ENCODE results near the gene FAM174C.

Gene FAM174C

DNA sequence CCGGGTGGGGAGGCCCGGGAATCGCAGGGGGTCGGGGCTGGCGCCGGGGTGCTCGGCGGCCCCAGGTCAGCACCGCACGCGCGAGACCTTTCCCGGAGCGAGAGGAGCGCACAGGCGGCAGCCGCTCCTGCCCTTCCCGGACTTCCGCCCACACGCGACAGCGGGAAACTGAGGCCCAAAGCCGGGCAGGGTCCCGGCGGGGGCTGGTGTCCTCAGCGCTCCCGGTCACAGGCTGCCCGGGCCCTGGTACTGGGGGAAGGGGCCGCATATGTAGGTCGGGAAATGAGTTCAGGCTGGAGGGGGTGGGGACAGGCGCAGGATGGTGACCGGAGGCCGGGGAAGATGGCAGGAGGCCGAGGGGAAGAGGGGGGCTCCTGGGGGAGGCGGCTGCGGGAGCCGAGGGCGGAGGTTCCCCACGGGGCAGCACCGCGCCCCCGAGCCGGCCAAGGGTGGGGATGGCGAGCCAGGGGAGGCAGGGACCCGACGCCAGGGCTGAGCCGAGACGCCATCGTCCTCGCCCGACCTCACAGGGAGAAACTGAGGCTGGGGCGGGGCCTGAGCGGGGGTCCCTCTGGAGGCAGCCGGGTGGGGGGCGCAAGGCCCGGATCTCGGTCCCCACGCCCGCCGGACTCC lies 38.2 kb upstream of the FAM174C start:
- DNase-seq = peak in 27 of 58 donors; percentile 14 to 53 (median 32)

DNA sequence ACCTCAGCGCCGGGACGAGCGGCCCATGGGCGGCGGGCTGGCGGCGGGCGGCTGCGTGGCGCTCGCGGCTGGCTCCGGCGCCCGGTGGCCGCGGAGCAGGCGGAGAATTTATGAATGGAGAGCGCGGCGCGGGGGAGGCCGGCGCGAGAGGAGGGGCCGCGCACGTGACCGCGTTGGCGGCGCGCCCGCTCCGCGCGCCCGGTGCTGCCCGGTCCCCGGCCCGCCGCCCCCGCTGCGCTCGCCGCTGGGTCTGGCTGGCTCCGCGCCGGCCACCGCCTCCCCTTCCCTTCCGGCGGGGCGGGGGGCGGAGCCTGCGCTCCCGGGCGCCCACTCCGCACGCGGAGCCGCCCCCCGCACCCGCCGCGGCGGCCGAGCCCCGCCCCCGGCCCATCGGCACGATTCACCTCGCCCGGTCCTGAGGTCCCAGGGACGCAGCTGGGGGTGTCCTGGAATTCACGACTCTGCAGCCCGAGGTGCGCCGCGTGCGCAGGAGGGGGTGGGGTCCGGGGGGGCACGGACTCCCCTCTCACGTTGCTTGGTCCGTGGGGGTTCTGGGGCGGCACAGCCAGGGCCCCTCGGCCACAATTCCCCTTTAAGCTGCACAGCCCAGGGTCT lies 37.5 kb upstream of the FAM174C start, which contains the start of gene CBARP:
Gene CBARP (minus strand): TSS at position 252 of the 615 bp plus-strand sequence. CDS start 1,905 bp downstream, outside the sequence.
- DNase-seq = peak in 40 of 58 donors; percentile 15 to 76 (median 44)

DNA sequence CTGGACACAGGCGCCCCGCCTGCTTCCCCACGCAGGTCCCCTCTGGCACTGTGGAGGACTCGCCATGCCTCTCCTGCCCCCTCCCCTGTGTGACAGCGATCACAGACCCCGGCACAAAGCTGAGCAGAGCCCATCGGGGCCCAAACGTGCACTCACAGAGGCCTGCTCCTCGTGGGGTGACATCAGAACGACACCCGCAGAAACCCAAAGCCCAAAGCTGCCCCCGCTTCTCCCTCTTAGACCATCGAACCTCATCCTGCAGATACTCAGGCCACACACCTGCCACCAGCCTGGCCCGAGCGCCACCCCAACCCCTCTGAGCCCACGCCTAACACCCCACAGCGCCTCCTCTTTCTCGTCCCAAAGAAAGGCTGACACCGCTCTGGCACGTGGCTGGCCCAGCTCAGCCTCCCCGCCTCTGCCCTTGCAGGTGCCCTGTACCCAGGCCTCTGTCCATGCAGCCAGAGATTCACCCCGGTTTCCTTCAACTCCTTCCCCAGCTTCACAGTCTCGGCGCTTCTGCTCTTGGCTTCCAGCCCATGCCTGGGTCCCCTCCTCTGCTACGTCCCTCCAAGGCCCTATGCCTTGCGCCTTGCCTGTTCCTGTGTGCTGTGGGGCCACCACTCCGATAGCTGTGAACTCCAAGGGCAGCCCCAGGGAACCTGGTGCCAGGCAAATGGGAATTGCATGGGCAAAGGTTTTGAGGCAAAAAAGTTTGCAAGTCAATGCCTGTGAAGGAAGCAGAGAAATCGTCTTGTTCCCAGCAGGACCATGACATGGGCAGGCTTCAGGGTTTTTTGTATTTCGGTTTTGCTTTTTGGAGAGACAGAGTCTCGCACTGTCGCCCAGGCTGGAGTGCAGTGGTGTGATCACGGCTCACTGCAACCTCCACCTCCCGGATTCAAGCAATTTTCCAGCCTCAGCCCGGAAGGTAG lies 36.7 kb upstream of the FAM174C start:
- DNase-seq = peak in 10 of 58 donors; percentile 22 to 56 (median 34)

DNA sequence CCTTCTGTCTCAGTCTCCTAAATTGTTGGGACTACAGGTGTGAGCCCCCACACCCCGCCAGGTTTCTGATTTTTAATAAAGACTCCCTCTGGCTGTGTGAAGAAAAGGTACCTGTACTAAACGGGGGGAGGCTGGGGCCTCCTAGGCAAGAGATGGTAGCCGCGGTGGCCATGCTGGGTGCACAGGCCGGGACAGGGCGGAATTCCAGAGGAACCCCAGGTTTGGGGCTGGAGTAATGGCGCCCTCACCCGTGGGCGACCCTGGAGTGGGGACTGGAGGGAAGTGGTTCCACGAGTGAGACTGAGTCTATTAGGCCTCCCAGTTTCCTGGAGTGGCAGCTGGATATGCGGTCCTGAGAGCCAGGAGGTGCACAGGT lies 35.9 kb upstream of the FAM174C start:
- DNase-seq = peak in 1 of 58 donors; percentile 46

DNA sequence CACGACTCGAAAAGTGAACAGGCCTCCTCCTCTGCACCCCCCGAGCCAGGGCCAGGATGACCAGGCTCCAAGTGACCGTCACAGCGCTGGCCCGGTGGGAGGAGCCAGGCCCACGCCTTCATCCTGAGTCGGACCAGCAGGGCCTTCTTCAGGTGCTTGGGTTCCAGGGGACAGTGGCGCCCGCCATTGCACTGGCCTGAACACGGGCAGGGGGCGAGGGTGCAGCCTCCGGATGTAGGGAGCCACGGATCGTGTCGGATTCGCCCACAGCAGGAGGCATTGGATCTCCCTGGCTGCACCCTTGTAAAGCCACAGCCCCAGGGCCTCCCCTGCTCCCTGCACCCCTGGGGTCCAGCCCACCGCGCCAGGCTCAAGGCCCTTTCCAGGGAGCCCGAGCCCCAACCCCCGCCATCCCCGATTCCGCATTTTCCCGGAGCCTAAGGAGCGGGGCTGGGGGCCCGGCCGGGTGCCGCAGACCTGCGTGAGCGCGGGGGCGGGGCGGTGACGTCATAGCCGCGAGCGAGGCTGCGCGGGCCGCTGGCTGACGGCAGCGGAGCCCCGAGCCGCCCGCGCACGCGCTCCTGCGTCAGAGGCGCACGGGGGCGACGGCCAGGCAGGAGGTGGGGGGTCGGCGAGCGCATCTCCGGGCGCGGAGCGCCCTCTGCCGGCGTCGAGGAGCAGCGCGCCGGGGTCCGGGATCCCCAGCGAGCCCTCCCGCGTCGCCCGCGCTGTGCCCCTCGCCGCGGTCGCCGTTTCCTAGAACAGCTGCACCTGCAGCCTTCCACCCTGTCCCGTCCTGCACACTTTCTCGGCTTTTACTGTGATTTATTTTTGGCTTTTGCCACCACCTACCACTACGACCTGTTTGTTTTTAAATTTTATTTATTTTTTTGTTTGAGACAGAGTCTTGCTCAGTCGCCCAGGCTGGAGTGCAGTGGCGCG lies 35.3 kb upstream of the FAM174C start:
- DNase-seq = peak; percentile 11 to 93 (median 83)

DNA sequence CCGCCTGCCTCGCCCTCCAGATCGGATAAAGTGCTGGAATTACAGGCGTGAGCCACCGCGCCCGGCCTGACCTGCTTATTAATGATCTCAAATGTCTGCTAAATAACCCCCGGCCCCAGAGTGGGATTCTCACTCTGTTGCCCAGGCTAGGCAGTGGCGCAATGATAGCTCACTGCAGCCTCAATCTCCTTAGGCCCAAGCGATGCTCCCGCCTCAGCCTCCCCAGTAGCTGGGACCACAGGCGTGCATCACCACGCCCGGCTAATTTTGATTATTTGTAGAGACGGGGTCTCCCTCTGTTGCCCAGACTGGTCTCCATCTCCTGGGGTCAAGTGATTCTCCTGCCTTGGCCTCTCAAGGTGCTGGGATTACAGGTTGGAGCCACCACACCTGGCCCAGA lies 34.4 kb upstream of the FAM174C start:
- no peak for DNase-seq

DNA sequence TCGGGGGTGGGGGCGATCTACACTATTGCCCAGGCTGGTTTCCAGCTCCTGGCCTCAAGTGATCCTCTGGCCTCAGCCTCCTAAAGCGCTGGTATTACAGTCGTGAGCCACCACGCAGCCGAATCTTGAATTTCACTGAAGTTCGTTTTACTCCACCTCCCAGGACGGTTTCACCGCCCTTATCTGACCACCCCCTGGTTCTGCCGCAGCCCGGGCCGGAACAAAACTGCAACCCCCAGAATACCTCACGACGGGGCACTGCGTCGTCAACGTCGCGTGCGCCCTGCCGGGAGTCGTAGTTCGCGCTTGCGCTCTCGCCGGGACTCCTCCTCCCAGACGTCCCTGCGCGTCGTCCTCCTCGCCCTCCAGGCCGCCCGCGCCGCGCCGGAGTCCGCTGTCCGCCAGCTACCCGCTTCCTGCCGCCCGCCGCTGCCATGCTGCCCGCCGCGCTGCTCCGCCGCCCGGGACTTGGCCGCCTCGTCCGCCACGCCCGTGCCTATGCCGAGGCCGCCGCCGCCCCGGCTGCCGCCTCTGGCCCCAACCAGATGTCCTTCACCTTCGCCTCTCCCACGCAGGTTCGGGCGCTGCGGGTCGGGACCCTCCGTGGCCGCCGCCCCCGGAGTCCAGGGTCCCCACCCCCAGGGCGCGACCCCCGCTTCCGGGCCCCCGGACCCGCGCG lies 33.8 kb upstream of the FAM174C start, which contains the start of gene ATP5F1D:
Gene ATP5F1D (plus strand): TSS at position 335 of the 679 bp plus-strand sequence. CDS start 100 bp downstream, at position 435.
- DNase-seq = peak; percentile 37 to 94 (median 89)

DNA sequence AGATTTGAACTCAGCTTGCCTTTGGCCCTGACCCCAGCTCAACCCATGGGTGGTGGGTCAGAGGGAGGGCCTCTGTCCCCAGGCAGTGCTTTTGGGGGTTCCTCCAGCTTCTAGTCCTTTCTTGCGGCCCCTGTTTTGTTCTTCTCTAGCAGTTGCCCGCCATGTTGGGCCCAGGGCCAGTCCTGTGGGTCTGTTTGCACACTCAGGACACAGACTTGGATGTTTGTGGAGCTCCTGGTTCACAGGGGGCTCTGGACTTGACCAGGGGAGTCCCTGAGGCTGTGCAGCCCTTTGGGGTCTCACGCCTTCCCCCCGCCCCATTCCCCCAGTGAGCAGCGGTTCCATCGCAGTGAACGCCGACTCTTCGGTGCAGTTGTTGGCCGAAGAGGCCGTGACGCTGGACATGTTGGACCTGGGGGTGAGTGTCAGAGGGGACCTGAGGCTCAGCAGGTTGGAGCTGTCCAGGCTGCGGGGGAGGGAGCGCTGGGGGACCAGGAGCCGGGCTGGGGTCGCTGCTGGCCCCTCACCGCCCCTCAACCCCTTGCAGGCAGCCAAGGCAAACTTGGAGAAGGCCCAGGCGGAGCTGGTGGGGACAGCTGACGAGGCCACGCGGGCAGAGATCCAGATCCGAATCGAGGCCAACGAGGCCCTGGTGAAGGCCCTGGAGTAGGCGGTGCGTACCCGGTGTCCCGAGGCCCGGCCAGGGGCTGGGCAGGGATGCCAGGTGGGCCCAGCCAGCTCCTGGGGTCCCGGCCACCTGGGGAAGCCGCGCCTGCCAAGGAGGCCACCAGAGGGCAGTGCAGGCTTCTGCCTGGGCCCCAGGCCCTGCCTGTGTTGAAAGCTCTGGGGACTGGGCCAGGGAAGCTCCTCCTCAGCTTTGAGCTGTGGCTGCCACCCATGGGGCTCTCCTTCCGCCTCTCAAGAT lies 31.3 kb upstream of the FAM174C start:
- peak in 57 of 58 donors; percentile 34 to 92 (median 78) for DNase-seq

DNA sequence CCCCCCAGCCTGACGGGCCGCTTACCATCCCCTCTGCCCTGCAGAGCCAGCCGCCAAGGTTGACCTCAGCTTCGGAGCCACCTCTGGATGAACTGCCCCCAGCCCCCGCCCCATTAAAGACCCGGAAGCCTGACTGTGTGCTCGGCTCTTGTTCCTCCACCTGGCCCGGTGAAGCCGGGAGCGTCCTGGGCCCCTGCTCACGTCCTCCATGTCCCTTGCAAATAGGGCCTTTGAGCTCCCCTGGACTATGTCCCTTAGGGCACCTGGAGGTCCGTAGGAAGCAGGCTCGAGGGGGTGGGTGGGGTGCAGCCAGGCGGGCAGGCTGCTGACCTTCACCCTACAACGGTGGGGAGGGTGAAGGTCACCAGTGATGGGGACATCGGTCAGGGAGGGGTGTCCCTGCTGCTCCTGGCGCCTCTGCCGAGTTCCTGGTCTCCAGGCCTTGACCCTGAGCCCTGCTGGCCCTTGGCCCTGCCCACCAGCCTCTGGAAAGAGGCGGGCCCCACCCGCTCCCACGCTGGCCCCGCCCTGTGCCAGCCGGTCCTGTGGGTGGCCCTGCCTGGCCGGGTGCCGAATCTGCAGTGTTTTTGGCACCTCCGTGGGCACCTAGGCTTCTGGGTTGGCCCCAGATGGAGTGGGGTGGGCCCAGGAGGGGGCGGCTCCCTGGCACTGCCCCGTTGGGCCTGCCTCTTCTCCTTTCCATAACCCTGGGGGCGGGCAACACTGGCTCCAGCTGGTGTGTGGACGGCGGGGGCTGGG lies 30.5 kb upstream of the FAM174C start:
- peak in 24 of 58 donors; percentile 15 to 64 (median 38) for DNase-seq

DNA sequence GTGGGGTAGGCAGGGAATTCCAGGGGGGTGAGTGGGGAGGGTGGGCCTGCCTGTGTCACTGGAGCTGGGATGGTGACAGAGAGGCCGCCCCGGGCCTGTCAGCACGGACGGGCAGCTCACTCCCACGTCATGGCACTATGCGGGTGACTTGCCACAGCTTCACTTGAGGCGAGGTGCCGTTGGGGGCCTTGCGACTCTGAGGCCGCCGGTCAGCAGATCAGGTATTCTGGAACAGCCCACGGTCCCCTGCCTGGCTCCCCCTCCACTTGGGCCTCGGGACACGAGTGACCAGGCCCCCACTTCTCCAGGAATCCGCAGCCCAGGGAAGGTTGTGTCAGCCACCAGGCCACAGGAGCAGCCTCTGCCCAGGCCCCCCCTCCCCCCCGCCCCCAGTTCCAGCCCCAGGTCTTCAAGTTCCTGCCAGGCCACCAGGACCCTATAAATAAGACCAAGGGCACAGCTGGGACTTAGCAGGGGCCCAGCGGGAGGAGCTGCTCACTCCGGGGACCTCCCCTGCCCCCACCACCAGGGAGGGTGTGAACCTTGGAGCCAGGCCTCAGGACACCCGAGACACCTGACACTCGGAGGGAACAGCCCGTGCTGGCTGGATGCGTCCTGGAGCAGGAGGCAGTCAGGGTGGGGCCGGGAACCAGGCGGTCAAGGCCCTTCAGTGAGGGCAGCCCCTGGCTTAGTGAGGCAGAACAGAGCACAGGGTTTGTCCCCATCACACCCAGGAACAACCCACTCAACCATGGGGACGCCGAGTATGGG lies 29.7 kb upstream of the FAM174C start:
- no peak for DNase-seq

DNA sequence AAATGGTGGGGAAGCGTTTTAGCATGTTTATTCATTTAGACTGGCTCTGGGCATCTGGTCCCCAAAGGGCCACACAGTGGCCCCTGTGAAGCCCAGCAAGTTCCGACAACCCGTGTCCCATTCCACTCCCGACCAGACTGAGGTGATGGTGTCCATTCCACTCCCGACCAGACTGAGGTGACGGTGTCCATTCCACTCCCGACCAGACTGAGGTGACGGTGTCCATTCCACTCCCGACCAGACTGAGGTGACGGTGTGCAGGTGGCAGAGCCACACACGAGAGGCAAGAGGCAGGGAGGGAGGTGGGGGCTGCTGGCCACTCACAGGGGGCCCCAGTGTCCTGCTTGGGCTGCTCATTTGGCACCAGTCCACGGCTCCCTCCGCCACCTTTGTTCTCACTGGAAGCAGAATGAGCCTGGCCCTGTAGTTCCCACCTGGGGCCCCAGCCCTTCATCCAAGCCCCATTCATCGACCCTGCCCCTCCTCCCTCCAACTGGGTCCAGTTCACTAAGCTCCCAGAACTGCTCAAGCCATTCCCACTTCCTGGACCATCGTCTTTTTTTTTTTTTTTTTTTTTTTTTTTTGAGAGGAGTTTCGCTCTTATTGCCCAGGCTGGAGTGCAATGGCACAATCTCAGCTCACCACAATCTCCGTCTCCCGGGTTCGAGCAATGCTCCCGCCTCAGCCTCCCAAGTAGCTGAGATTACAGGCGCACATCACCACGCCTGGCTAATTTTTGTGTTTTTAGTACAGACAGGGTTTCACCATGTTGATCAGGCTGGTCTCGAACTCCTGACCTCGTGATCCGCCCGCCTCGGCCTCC lies 28.9 kb upstream of the FAM174C start:
- DNase-seq = peak in 2 of 58 donors; percentile 11 to 25

DNA sequence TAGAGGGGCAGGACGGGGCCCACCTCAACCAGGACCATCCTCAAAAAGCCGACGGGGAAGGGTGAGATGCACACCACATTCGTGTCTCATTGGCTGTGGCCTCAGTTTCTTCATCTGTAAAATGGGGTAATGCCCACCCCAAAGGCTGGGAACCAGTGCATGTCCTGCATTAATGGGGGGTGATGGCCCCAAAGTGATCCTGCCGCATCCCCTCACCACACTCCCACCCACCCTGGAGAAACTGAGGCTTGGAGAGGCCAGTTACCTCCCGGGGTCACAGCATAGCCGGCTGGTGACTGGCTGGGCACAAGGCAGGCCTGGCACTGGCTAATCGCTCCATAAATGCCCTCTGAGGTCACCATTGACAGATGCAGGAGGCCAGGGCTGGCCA lies 27.6 kb upstream of the FAM174C start:
- DNase-seq = no peak

DNA sequence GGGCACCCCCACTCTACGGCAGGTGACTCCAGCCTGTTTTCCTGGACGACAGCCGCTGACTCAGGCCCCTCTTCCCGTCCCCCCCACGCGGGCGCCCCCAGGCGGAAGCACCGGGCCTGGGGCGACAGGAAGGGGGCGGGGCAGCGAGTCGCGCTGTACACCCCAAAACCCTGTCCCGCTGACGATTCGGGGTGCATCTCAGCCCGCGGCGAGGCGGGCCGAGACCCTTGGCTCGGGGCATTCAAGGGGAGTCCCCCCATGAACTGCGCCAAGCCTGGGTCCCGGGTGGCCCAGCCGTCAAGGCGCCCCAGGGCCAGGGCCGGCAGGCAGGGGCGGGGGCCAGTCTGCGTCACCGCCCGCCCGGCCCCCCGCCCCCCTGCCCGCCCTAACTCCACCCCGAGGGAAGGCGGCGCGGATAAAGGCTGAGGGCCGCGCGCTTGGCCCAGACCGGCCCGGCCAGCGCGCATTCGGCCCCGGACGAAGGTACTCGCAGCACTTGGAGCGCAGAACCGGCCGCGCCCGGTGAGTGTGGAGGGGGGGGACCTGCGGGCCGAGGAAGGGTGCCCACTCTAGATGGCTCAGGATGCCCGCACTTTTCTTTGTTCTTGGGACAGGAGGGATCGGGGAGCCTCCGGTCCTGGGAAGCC lies 27.1 kb upstream of the FAM174C start, which contains the start of gene MIDN:
Gene MIDN (plus strand): TSS at position 445 of the 647 bp plus-strand sequence. CDS start 1,714 bp downstream, outside the sequence.
- peak in 47 of 58 donors; percentile 31 to 89 (median 69) for DNase-seq

DNA sequence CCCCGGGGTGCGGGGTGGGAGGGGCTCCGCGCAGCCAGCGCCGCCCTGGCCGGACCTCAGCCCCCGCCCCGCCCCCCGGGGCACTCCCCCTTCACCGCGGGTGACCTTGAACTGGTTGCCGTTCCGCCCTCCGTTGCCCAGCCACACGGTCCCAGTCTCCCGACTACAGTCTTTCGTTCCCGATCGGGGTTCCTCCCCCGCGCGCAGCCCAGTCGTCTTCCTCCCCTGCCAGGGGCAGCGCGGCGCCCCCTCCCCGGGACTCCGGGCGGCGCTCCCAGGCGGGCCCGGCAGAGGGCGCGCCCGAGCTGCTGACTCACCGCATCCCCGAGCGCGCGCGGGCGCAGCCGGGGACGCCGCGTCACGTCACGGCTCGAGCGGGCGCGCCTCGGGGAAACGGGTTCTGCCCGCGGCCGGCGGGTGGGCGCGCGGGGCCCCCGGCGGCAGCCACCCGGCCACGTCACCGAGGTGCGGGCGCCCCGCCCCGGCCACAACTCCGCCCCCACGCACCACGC lies 26.5 kb upstream of the FAM174C start:
- DNase-seq = peak in 52 of 58 donors; percentile 39 to 91 (median 76)

Data from anterior cingulate cortex (tissue), 58 donors.